D721Med (cell line): Measurements from ENCODE around the gene CFHR4.
"Not testable (repeated sequence)": the region's sequence is repeated elsewhere in the genome, so short reads cannot be mapped to it uniquely, and the experiment has no call there.

Experiments
- DNase-seq: peaks from one replicate; pipeline ENCODE4 v3.0.0; 2011; ENCODE audit warnings: low spot score; ENCODE audit not compliant: insufficient read length
- FAIRE-seq: peaks from 2 replicates; lab custom pipeline; 2011; peaks lifted over from hg19 to GRCh38; lab: Jason Lieb, UNC
- CTCF ChIP-seq: IDR thresholded peaks from 2 replicates; pipeline ENCODE4 v1.5.1; 2012; ENCODE audit warnings: mild to moderate bottlenecking, control low read depth; ENCODE audit not compliant: insufficient read depth; ENCODE audit errors: missing control alignments

The CFHR4 gene

GRCh38 chr1:196897158-196897828, 9.4 kb downstream of the CFHR4 start:
- TF ChIP-seq CTCF = no peak
- FAIRE-seq (no peak), DNase-seq (no peak)

GRCh38 chr1:196902344-196902743, 14.5 kb downstream of the CFHR4 start:
- no peak for DNase-seq
- no peak for FAIRE-seq
- TF ChIP-seq CTCF = no peak

GRCh38 chr1:196910215-196910614, 22.4 kb downstream of the CFHR4 start:
- DNase-seq (no peak), FAIRE-seq (no peak)

GRCh38 chr1:196912283-196912682, 24.4 kb downstream of the CFHR4 start:
- FAIRE-seq = peak; percentile 61
- DNase-seq = not testable (repeated sequence)

More at GRCh38 chr1:196910215-196910614, 22.4 kb downstream of the CFHR4 start:
- TF ChIP-seq CTCF = no peak

- not testable (repeated sequence) for DNase-seq
- peak; percentile 63 for FAIRE-seq
Measured at GRCh38 chr1:196926839-196927238, 39.0 kb downstream of the CFHR4 start.

- FAIRE-seq, DNase-seq: not testable (repeated sequence)
Measured at GRCh38 chr1:196932853-196933252, 45.0 kb downstream of the CFHR4 start.

- DNase-seq (no peak), FAIRE-seq (no peak)
- no peak for TF ChIP-seq CTCF
Measured at GRCh38 chr1:196933531-196934189, 45.8 kb downstream of the CFHR4 start.

GRCh38 chr1:196941474-196941873, 53.6 kb downstream of the CFHR4 start:
- not testable (repeated sequence) for FAIRE-seq, DNase-seq

- DNase-seq = not testable (repeated sequence)
- FAIRE-seq = peak; percentile 87
Measured at GRCh38 chr1:196943568-196943967, 55.7 kb downstream of the CFHR4 start, which contains the start of gene CFHR2. TSS of gene CFHR2 (plus strand) at chr1:196943738. CDS start at chr1:196943881, 143 bp downstream.
